HepG2 (cell line): Measurements from ENCODE around the gene LILRB3. TPM values are rescaled to one million over a fixed set of nuclear protein-coding genes. Genes with fewer than 3 reads are reported as not detected.

Experiments
- CAMTA2 ChIP-seq: sonication (generic); formaldehyde crosslinking; IDR thresholded peaks from 2 replicates; pipeline ENCODE4 v1.4.0; 2020; ENCODE audit warnings: mild to moderate bottlenecking, missing genetic modification reagents, borderline replicate concordance
- EHMT2 ChIP-seq: fragments of 200-600 bp; sonication (generic); IDR thresholded peaks from 2 replicates; pipeline ENCODE4 v1.7.0; 2017; ENCODE audit warnings: antibody characterized with exemption, low read depth, low read length, borderline replicate concordance
- MBD4 ChIP-seq: IDR thresholded peaks from 2 replicates; pipeline ENCODE4 v1.6.1; 2012; ENCODE audit warnings: low read length, inconsistent platforms, borderline replicate concordance
- NFYB ChIP-seq: sonication (generic); formaldehyde crosslinking; IDR thresholded peaks from 2 replicates; pipeline ENCODE4 v1.4.0; 2020; ENCODE audit warnings: missing genetic modification reagents
- ONECUT2 ChIP-seq: sonication (generic); formaldehyde crosslinking; IDR thresholded peaks from 2 replicates; pipeline ENCODE4 v1.4.0; 2020; ENCODE audit warnings: missing genetic modification reagents
- PHF5A ChIP-seq: IDR thresholded peaks from one replicate; pipeline ENCODE4 v1.6.1; 2018; ENCODE audit warnings: low read depth, missing genetic modification reagents; ENCODE audit not compliant: unreplicated experiment
- TFDP1 ChIP-seq: IDR thresholded peaks from 2 replicates; pipeline ENCODE4 v1.6.1; 2016; ENCODE audit warnings: missing compliant biosample characterization, missing genetic modification reagents, borderline replicate concordance
- TSC22D2 ChIP-seq: sonication (generic); formaldehyde crosslinking; IDR thresholded peaks from 2 replicates; pipeline ENCODE4 v1.5.1; 2020; ENCODE audit warnings: missing genetic modification reagents, mild to moderate bottlenecking, borderline replicate concordance
- USF2 ChIP-seq, 2 experiments: sonication (generic) in 1 of 2; formaldehyde crosslinking in 1 of 2; IDR thresholded peaks; 2 replicates each; pipeline versions ENCODE4 v1.5.1 to v1.6.1; 2011 to 2020; ENCODE audit warnings: borderline replicate concordance in 1 of 2, low read depth in 1 of 2, low read length in 1 of 2, mild to moderate bottlenecking in 1 of 2, missing genetic modification reagents in 1 of 2, moderate library complexity in 1 of 2
- ZNF143 ChIP-seq: sonication (generic); formaldehyde crosslinking; IDR thresholded peaks from 2 replicates; pipeline ENCODE4 v1.4.0; 2020; ENCODE audit warnings: missing genetic modification reagents
- ZNF318 ChIP-seq: sonication (generic); formaldehyde crosslinking; IDR thresholded peaks from 2 replicates; pipeline ENCODE4 v1.4.0; 2020; ENCODE audit warnings: mild to moderate bottlenecking, missing genetic modification reagents
- ZNF652 ChIP-seq: IDR thresholded peaks from 2 replicates; pipeline ENCODE4 v1.6.1; 2016; ENCODE audit warnings: low read depth, borderline replicate concordance
- ZNF773 ChIP-seq: sonication (generic); formaldehyde crosslinking; IDR thresholded peaks from 2 replicates; pipeline ENCODE4 v1.4.0; 2020; ENCODE audit warnings: missing genetic modification reagents, borderline replicate concordance
- ZSCAN20 ChIP-seq: sonication (generic); formaldehyde crosslinking; IDR thresholded peaks from 2 replicates; pipeline ENCODE4 v1.4.0; 2020; ENCODE audit warnings: missing genetic modification reagents, mild to moderate bottlenecking, borderline replicate concordance
- polyA plus RNA-seq, 8 experiments: library from polyadenylated mRNA; depleted of rRNA in 3 of 8; stranded (reverse) in 7 of 8; unstranded in 1 of 8; fragments of >200 nt; fragmentation: Illumina TruSeq in 4 of 8; extraction: Trizol in 4 of 8; gene quantifications; 2 replicates each; pipeline versions ENCODE4 v1.2.1 to v1.2.3, GENCODE V29; 2011 to 2016; ENCODE audit warnings: low read depth in 4 of 8, missing spikeins in 1 of 8, mixed read lengths in 1 of 8; ENCODE audit not compliant: insufficient read depth in 1 of 8
- total RNA-seq, 5 experiments: library from RNA; depleted of rRNA; stranded (reverse); fragments of >200 nt; fragmentation: Illumina TruSeq; extraction: Trizol; gene quantifications; 2 replicates each; pipeline ENCODE4 v1.2.3, GENCODE V29; 2016; ENCODE audit warnings: low read depth in 1 of 5

LILRB3 gene
- total and polyA plus RNA-seq, 2 of the 13 experiments (the other 11 are each of a cell fraction or from before 2014, with no cell fraction given) = 0.22 TPM; not detected in 1

GRCh38 chr19:54207983-54208783, 14.6 kb downstream of the LILRB3 start (continued):
- TF ChIP-seq ZNF318 (no peak), TSC22D2 (CRISPR knock-in tag) (0 out of 2 replicates have a peak, but pooled peaks have one; percentile 32), TFDP1 (no peak), EHMT2 (no peak), MBD4 (0 out of 2 replicates have a peak, but pooled peaks have one; percentile 46), CAMTA2 (CRISPR knock-in tag) (no peak), ZNF143 (CRISPR knock-in tag) (no peak), USF2 (IDR thresholded peaks at IDR 0.05; ENCODE audit: low read depth, low read length) (no peak), USF2 (CRISPR knock-in tag; IDR thresholded peaks at IDR 0.05; ENCODE audit: borderline replicate concordance) (no peak), ZSCAN20 (CRISPR knock-in tag) (no peak), ZNF773 (CRISPR knock-in tag) (no peak), ZNF652 (CRISPR knock-in tag) (no peak), NFYB (CRISPR knock-in tag) (no peak), PHF5A (no peak), ONECUT2 (CRISPR knock-in tag) (0 out of 2 replicates have a peak, but pooled peaks have one; percentile 34)
